Measurements from ENCODE around the gene NDUFB3. TPM values are rescaled to one million over a fixed set of nuclear protein-coding genes. Genes with fewer than 3 reads are reported as not detected.
A peak's percentile ranks its signal among the peaks of the same experiment; 100 is the strongest.
"Not testable (repeated sequence)": the region's sequence is repeated elsewhere in the genome, so short reads cannot be mapped to it uniquely, and the experiment has no call there.

Gene NDUFB3
- 10 to 100 TPM; 13.6 to 72.0 (median 52.0) TPM for total RNA-seq

DNA sequence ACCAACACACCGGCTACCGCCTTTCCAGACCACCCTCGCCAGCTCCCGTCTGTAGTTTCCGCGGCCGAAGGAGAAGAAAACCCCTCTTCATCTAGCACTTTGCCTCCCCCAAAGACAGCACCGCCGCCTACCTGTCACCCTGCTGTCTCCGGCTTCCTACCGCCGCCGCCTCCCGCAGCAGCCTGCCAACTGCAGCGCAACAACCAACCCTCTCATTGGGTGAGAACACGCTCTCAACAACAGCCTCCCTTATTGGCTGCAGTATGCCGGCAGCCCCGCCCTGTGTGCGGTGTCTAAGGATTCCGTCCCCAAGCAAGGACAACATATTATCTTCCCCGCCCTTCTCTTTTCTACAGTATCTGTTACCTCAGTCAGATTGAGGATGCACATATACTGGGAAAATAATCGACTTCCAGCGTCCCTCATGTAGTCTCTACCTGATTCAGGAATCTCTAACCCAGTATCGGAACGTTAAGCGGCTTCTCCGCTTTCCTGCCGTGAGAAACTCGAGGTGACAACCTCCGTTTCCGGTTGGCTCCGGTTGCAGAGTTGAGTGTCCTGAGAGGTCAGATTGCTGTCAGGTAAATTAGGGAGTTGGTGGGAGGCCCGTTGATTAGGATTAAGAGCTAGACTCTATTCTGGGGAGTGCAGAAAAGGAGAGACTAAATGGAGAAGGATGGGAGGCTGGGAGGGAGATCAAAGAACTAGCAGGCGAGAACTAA is at the start of gene NDUFB3, which contains the start of gene HYCC2:
NDUFB3 (plus strand) TSS at position 523 of the 722 bp plus-strand sequence. CDS start 6,882 bp downstream, outside the sequence.
HYCC2 (minus strand) TSS at position 193 of the 722 bp plus-strand sequence. CDS start 47,662 bp downstream, outside the sequence.
- ATAC-seq (ENCODE audit: low FRiP score in 2 of 2) = peak; percentile 100
- no peaks in the 10 kb centered on the region for H3K36me3 ChIP-seq
- H3K9me3 ChIP-seq = no peaks in the 10 kb centered on the region
- DNase-seq = peak; percentile 92 to 93
- H3K27ac ChIP-seq = peak within 1 kb of the TSS; percentile 90 to 96 (median 92)
- peak in 3 of 4 donors; percentile 53 to 87 (median 55) for TF ChIP-seq POLR2A (IDR thresholded peaks at IDR 0.05)
- TF ChIP-seq, protein P1, sequence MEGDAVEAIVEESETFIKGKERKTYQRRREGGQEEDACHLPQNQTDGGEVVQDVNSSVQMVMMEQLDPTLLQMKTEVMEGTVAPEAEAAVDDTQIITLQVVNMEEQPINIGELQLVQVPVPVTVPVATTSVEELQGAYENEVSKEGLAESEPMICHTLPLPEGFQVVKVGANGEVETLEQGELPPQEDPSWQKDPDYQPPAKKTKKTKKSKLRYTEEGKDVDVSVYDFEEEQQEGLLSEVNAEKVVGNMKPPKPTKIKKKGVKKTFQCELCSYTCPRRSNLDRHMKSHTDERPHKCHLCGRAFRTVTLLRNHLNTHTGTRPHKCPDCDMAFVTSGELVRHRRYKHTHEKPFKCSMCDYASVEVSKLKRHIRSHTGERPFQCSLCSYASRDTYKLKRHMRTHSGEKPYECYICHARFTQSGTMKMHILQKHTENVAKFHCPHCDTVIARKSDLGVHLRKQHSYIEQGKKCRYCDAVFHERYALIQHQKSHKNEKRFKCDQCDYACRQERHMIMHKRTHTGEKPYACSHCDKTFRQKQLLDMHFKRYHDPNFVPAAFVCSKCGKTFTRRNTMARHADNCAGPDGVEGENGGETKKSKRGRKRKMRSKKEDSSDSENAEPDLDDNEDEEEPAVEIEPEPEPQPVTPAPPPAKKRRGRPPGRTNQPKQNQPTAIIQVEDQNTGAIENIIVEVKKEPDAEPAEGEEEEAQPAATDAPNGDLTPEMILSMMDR (IDR thresholded peaks at IDR 0.05) = peak in 5 of 6 experiments; percentile 23 to 59 (median 54)
- no peak for TF ChIP-seq EP300 (IDR thresholded peaks at IDR 0.05)
- peak; percentile 81 to 91 for TF ChIP-seq POLR2AphosphoS5 (IDR thresholded peaks at IDR 0.05)
- 0 to 2% methylated on average over 32 of the region's 34 CpGs for WGBS, 2 donors
- peak within 1 kb of the TSS; percentile 74 to 97 (median 90) for H3K4me3 ChIP-seq
- H3K4me1 ChIP-seq = peaks cover 33 to 49% (median 47%) of the 10 kb centered on the region in 4 donors
- H3K27me3 ChIP-seq = no peaks in the 10 kb centered on the region

DNA sequence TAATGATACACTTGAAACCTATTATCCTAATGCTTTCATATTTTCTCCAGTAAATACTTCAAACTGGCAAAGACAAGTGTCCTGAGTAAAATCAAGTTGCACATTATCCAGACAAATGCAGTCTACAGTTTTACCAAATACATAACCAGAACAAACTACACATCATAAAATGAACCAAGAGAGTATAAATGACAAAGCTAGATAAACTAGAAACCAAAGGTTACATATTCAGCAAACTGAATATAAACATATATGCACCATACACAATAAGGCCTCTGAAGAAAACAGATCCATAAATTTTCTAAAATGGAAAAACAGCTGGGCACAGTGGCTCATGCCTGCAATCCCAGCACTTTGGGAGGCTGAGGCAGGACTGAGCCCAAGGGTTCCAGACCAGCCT is 47.3 kb upstream of the NDUFB3 start:
- no peaks in the 10 kb centered on the region for H3K4me1 ChIP-seq
- H3K4me3 ChIP-seq = no peak overlapping the region
- H3K36me3 ChIP-seq = peaks cover 0 to 33% (median 10%) of the 10 kb centered on the region in 4 donors
- ATAC-seq (ENCODE audit: low FRiP score in 2 of 2) = no peak
- no peaks in the 10 kb centered on the region for H3K27me3 ChIP-seq
- TF ChIP-seq EP300 (IDR thresholded peaks at IDR 0.05) = no peak
- TF ChIP-seq POLR2AphosphoS5 (IDR thresholded peaks at IDR 0.05) = no peak
- no peak for TF ChIP-seq POLR2A (IDR thresholded peaks at IDR 0.05)
- TF ChIP-seq, protein P1 (IDR thresholded peaks at IDR 0.05) = no peak
- H3K27ac ChIP-seq = no peak overlapping the region
- no peaks in the 10 kb centered on the region for H3K9me3 ChIP-seq
- DNase-seq = no peak

DNA sequence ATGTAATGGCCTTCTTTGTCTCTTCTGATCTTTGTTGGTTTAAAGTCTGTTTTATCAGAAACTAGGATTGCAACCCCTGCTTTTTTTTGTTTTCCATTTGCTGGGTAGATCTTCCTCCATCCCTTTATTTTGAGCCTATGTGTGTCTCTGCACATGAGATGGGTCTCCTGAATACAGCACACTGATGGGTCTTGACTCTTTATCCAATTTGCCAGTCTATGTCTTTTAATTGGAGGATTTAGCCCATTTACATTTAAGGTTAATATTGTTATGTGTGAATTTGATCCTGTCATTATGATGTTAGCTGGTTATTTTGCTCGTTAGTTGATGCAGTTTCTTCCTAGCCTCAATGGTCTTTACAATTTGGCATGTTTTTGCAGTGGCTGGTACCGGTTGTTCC is 37.4 kb upstream of the NDUFB3 start:
- H3K27me3 ChIP-seq; H3K36me3 ChIP-seq; H3K9me3 ChIP-seq; H3K4me3 ChIP-seq; H3K27ac ChIP-seq; H3K4me1 ChIP-seq; DNase-seq; ATAC-seq (ENCODE audit: low FRiP score in 2 of 2): not testable (repeated sequence)
- 86 to 98% methylated on average over 1 to 2 of the region's 2 CpGs for WGBS, 2 donors

DNA sequence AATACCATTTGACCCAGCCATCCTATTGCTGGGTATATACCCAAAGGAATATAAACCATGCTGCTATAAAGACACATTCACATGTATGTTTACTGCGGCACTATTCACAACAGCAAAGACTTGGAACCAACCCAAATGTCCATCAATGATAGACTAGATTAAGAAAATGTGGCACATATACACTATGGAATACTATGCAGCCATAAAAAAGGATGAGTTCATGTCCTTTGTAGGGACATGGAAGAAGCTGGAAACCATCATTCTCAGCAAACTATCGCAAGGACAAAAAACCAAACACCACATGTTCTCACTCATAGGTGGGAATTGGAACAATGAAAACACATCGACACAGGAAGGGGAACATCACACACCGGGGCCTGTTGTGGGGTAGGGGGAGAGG is 33.4 kb upstream of the NDUFB3 start:
- WGBS, 2 donors = 98 to 99% methylated on average over 4 of the region's 4 CpGs
- H3K36me3 ChIP-seq; DNase-seq; H3K4me1 ChIP-seq; H3K27ac ChIP-seq; H3K4me3 ChIP-seq; H3K9me3 ChIP-seq; H3K27me3 ChIP-seq; ATAC-seq (ENCODE audit: low FRiP score in 2 of 2): not testable (repeated sequence)

DNA sequence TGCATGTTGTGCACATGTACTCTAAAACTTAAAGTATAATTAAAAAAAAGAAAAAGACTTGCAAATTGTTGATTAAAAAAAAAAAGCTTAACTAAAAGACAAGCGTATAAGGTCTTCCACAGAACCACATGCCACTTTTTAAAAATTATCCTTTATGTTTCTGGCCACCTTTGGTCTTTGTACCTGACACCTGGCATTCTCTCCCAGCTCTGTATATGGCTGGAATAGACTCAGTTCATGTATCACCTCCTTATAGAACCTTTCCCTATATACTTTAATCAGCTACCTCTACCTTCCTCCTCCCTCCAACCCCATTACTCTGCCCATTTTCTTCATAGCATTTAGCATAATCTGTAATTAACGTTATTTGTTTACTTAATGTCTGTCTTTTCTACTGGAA is 32.9 kb upstream of the NDUFB3 start:
- Histone ChIP-seq H3K27me3 (no peaks in the 10 kb centered on the region), H3K9me3 (no peaks in the 10 kb centered on the region), H3K4me1 (peaks cover 0 to 7% (median 1%) of the 10 kb centered on the region in 4 donors), H3K27ac (no peak overlapping the region), H3K4me3 (no peak overlapping the region), H3K36me3 (peaks cover 0 to 4% (median under 1%) of the 10 kb centered on the region in 4 donors)
- TF ChIP-seq POLR2AphosphoS5 (IDR thresholded peaks at IDR 0.05) = no peak
- no peak for TF ChIP-seq EP300 (IDR thresholded peaks at IDR 0.05)
- no peak for TF ChIP-seq POLR2A (IDR thresholded peaks at IDR 0.05)
- TF ChIP-seq, protein P1 (IDR thresholded peaks at IDR 0.05) = no peak
- DNase-seq (no peak), ATAC-seq (ENCODE audit: low FRiP score in 2 of 2) (no peak)
- 94 to 95% methylated on average over 2 of the region's 2 CpGs for WGBS, 2 donors
